ENCODE measurements around the gene HPGD.

GRCh38 chr4:174531486-174531885 lies 9.2 kb upstream of the HPGD start:
- TF ChIP-seq CTCF (IDR thresholded peaks at IDR 0.05) (no peak), POLR2A (IDR thresholded peaks at IDR 0.05) (no peak)

Measured in body of pancreas (tissue), 4 donors.